PC-9 (cell line): ENCODE results near the gene HDAC2. TPM values are rescaled to one million over a fixed set of nuclear protein-coding genes. Genes with fewer than 3 reads are reported as not detected.

Experiments
- BruUV-seq: library from RNA; stranded (reverse); fragments of 400-500 nt; replicated peaks from 2 replicates; lab custom pipeline; 2021; lab: Mats Ljungman, UMichigan
- CTCF ChIA-PET: fragments of 300-600 bp; sonication (Branson Sonifier 250); formaldehyde crosslinking; loops from one replicate; lab custom pipeline; 2022; ENCODE audit warnings: antibody characterized with exemption; lab: Charles Lee
- POLR2A ChIA-PET: fragments of 300-600 bp; sonication (Branson Sonifier 250); formaldehyde crosslinking; loops from one replicate; lab custom pipeline; 2022; ENCODE audit warnings: antibody characterized with exemption; ENCODE audit not compliant: unreplicated experiment; lab: Charles Lee
- DNase-seq, 2 experiments: peaks; one replicate each; pipeline versions ENCODE4 v3.0.0 to v3.0.0-alpha.2; 2015 to 2022; ENCODE audit warnings: mixed read lengths in 1 of 2
- H2AFZ ChIP-seq: fragments of 200-600 bp; sonication (generic); 2 replicates; pipeline ENCODE4 v1.8.1; 2017; ENCODE audit warnings: antibody characterized with exemption
- H3F3A ChIP-seq: fragments of 200-600 bp; sonication (generic); 2 replicates; pipeline ENCODE4 v1.8.1; 2017; ENCODE audit warnings: antibody characterized with exemption, mild to moderate bottlenecking, low read depth; ENCODE audit not compliant: insufficient read depth
- H3K27ac ChIP-seq: fragments of 200-600 bp; sonication (generic); 2 replicates; pipeline ENCODE4 v1.6.1; 2016; ENCODE audit warnings: mixed run types
- H3K27me3 ChIP-seq: fragments of 200-600 bp; sonication (generic); 2 replicates; pipeline ENCODE4 v1.6.1; 2016; ENCODE audit warnings: low read depth, mixed run types; ENCODE audit not compliant: insufficient read depth
- H3K36me3 ChIP-seq: fragments of 200-600 bp; sonication (generic); 2 replicates; pipeline ENCODE4 v1.6.1; 2016; ENCODE audit warnings: low read depth, mixed run types
- H3K4me1 ChIP-seq: fragments of 200-600 bp; sonication (generic); replicated peaks from 2 replicates; pipeline ENCODE4 v1.6.1; 2016; ENCODE audit warnings: mixed run types; ENCODE audit not compliant: insufficient read depth
- H3K4me2 ChIP-seq: fragments of 200-600 bp; sonication (generic); 2 replicates; pipeline ENCODE4 v1.6.1; 2017; ENCODE audit warnings: mixed run types
- H3K4me3 ChIP-seq: fragments of 200-600 bp; sonication (generic); 2 replicates; pipeline ENCODE4 v1.6.1; 2016; ENCODE audit warnings: mixed run types
- H3K79me2 ChIP-seq: fragments of 200-600 bp; sonication (generic); 2 replicates; pipeline ENCODE4 v1.6.1; 2017; ENCODE audit warnings: low read depth, mixed run types
- H3K9me2 ChIP-seq: fragments of 200-600 bp; sonication (generic); 2 replicates; pipeline ENCODE4 v1.8.1; 2017; ENCODE audit warnings: mild to moderate bottlenecking; ENCODE audit not compliant: insufficient read depth
- H3K9me3 ChIP-seq: fragments of 200-600 bp; sonication (generic); 2 replicates; pipeline ENCODE4 v1.8.1; 2016; ENCODE audit warnings: low read depth; ENCODE audit not compliant: insufficient read depth
- H4K20me1 ChIP-seq: fragments of 200-600 bp; sonication (generic); 2 replicates; pipeline ENCODE4 v1.8.1; 2017; ENCODE audit not compliant: insufficient read depth
- EZH2 ChIP-seq: fragments of 200-600 bp; sonication (generic); IDR thresholded peaks from 2 replicates; pipeline ENCODE4 v1.8.0; 2017; ENCODE audit warnings: antibody characterized with exemption, low read depth
- intact Hi-C: fragments of 100-400 bp; cut with micrococcal nuclease; formaldehyde crosslinking; loops from one replicate; pipeline ENCODE4 v1.10.0; 2022; ENCODE audit not compliant: unreplicated experiment
- total RNA-seq: library from RNA; stranded (reverse); gene quantifications from 2 replicates; pipeline ENCODE4 v1.2.3, GENCODE V29; 2021
- TF ChIP-seq, protein P1 (sequence below): fragments of 200-600 bp; sonication (generic); conservative IDR thresholded peaks from 2 replicates; pipeline ENCODE4 v1.6.1; 2017; ENCODE audit warnings: mixed run types, antibody characterized with exemption, mild to moderate bottlenecking, moderate library complexity

Gene HDAC2
- total RNA-seq, 1 experiment from 2014 or later = 131 TPM

DNA sequence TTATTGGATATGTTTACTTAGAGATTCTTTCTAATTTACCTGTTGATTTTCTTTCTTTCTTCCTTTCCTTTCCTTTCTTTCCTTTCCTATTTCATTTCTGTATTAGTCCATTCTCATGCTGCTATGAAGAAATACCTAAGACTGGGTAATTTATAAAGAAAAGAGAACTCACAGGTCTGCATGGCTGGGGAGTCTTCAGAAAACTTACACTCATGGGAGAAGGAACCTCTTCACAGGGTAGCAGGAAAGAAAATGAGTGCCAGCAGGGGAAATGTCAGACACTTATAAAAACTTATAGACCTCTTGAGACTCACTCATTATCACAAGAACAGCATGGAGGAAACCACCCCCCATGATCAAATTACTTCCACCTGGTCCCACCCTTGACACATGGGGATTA, 40.8 kb downstream of the HDAC2 start:
- Histone ChIP-seq H4K20me1 (no peaks in the 10 kb centered on the region), H3K9me2 (no peaks in the 10 kb centered on the region), H3K79me2 (no peaks in the 10 kb centered on the region), H3K27ac (no peak overlapping the region), H3K9me3 (peaks cover 26% of the 10 kb centered on the region; the same call in 1 of the 2 replicates), H3K36me3 (no peaks in the 10 kb centered on the region), H3K4me1 (no peaks in the 10 kb centered on the region), H3K27me3 (no peaks in the 10 kb centered on the region), H3F3A (no peaks in the 10 kb centered on the region), H2AFZ (no peak overlapping the region), H3K4me2 (no peak overlapping the region), H3K4me3 (no peak overlapping the region)
- no TSS peak for BruUV-seq
- POLR2A ChIA-PET = no interaction called here
- intact Hi-C loops = loop anchor here (10.0 kb wide), 2 partner anchors 1595 to 1745 kb away; no protein-coding TSS in a partner anchor
- CTCF ChIA-PET = no interaction called here
- TF ChIP-seq, protein P1, sequence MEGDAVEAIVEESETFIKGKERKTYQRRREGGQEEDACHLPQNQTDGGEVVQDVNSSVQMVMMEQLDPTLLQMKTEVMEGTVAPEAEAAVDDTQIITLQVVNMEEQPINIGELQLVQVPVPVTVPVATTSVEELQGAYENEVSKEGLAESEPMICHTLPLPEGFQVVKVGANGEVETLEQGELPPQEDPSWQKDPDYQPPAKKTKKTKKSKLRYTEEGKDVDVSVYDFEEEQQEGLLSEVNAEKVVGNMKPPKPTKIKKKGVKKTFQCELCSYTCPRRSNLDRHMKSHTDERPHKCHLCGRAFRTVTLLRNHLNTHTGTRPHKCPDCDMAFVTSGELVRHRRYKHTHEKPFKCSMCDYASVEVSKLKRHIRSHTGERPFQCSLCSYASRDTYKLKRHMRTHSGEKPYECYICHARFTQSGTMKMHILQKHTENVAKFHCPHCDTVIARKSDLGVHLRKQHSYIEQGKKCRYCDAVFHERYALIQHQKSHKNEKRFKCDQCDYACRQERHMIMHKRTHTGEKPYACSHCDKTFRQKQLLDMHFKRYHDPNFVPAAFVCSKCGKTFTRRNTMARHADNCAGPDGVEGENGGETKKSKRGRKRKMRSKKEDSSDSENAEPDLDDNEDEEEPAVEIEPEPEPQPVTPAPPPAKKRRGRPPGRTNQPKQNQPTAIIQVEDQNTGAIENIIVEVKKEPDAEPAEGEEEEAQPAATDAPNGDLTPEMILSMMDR = no peak
- DNase-seq = no peak

DNA sequence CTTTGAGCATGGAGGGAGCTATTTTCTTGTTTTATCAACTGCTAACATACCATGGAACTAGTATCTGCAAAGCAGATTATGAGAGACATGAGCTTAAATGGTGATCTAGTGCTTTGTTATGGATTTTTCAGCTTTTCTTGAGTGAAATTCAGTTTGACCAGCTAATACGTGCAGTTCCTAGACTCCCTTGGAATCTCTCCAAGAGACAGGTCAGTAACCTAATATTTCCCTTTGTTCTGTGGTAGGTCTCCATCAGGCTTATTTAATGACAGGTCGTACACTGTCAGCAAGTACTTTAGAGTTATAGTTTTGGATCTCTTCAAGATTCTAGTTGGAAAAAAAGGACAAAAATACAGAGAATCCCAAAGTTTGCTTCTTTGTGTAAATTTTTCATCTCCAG, 43.9 kb downstream of the HDAC2 start:
- no peaks in the 10 kb centered on the region for H4K20me1 ChIP-seq
- H3K9me3 ChIP-seq = peaks cover 26% of the 10 kb centered on the region; the same call in 1 of the 2 replicates
- CTCF ChIA-PET = no interaction called here
- POLR2A ChIA-PET = interaction anchor here (0.6 kb wide), 1 partner anchor 553 kb away, joined by 11 read pairs; no protein-coding TSS in a partner anchor
- no peaks in the 10 kb centered on the region for H3K9me2 ChIP-seq
- intact Hi-C loops = no loop called here
- H3K4me1 ChIP-seq = no peaks in the 10 kb centered on the region
- H3K4me3 ChIP-seq = no peak overlapping the region
- no peak overlapping the region for H3K4me2 ChIP-seq
- DNase-seq = no peak
- TF ChIP-seq, protein P1 = no peak
- TF ChIP-seq EZH2 = no peak
- H3F3A ChIP-seq = no peaks in the 10 kb centered on the region
- BruUV-seq = no TSS peak
- H3K36me3 ChIP-seq = no peaks in the 10 kb centered on the region
- H2AFZ ChIP-seq = no peak overlapping the region
- no peaks in the 10 kb centered on the region for H3K27me3 ChIP-seq
- H3K27ac ChIP-seq = no peak overlapping the region
- H3K79me2 ChIP-seq = no peaks in the 10 kb centered on the region

DNA sequence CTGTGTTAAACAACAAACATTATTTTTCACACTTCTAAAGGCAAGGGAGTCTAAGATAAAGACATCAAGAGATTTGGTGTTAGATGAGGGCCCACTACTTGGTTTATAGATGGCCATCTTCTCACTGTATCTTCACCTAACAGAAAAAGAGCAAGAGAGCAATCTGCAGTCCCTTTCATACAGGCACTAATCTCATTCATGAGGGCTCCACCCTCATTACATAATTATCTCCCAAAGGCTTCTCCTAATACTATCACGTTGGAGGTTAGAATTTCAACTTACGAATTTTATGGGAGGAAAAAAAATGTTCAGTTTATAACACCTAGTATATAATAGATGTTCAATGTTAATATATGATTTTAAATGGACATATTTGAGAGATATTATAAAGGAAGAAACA, 45.6 kb downstream of the HDAC2 start:
- ChIA-PET POLR2A (no interaction called here), CTCF (no interaction called here)
- BruUV-seq = no TSS peak
- H3K36me3 ChIP-seq = no peaks in the 10 kb centered on the region
- no peaks in the 10 kb centered on the region for H3K27me3 ChIP-seq
- no peak overlapping the region for H2AFZ ChIP-seq
- no peaks in the 10 kb centered on the region for H3F3A ChIP-seq
- no peaks in the 10 kb centered on the region for H4K20me1 ChIP-seq
- H3K79me2 ChIP-seq = no peaks in the 10 kb centered on the region
- H3K4me3 ChIP-seq = no peak overlapping the region
- H3K4me1 ChIP-seq = no peaks in the 10 kb centered on the region
- no peak overlapping the region for H3K4me2 ChIP-seq
- no peak for DNase-seq
- peaks cover 18% of the 10 kb centered on the region; the same call in 1 of the 2 replicates for H3K9me3 ChIP-seq
- TF ChIP-seq EZH2 = no peak
- intact Hi-C loops = no loop called here
- no peaks in the 10 kb centered on the region; the same call in 1 of the 2 replicates for H3K9me2 ChIP-seq
- H3K27ac ChIP-seq = no peak overlapping the region

DNA sequence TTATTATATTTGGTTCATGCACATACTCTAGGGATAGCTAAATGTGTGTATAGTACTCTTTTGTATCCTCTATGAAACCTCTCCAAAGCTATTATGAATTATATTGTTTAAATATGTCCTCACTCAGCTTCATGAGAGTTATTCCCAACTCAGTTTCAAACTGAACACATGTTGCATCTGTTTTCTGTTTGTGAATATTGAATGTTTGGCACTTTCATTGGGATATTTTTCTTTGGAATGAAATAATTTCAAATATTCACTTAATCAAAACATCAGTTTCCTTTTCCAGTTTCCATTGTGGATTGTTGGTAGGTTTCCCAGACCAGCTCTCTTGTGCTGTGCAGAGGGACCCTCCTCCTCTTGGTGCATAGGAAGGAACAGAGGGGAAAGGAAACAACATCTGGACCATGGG, 46.6 kb downstream of the HDAC2 start:
- no peaks in the 10 kb centered on the region for H3K79me2 ChIP-seq
- TF ChIP-seq, protein P1 = no peak
- TF ChIP-seq EZH2 = no peak
- BruUV-seq = no TSS peak
- CTCF ChIA-PET = no interaction called here
- no peaks in the 10 kb centered on the region for H3K4me1 ChIP-seq
- POLR2A ChIA-PET = no interaction called here
- H3K4me2 ChIP-seq = no peak overlapping the region
- H3K9me2 ChIP-seq = no peaks in the 10 kb centered on the region; the same call in 1 of the 2 replicates
- H3K9me3 ChIP-seq = peaks cover 9% of the 10 kb centered on the region; the same call in 1 of the 2 replicates
- H3K4me3 ChIP-seq = no peak overlapping the region
- no peak overlapping the region for H3K27ac ChIP-seq
- no peaks in the 10 kb centered on the region for H3K36me3 ChIP-seq
- H3F3A ChIP-seq = no peaks in the 10 kb centered on the region
- no peak for DNase-seq
- no peak overlapping the region for H2AFZ ChIP-seq
- intact Hi-C loops = no loop called here
- H4K20me1 ChIP-seq = no peaks in the 10 kb centered on the region
- no peaks in the 10 kb centered on the region for H3K27me3 ChIP-seq
